ENCODE data around the gene MANEAL.

The MANEAL gene

GRCh38 chr1:37828410-37829074, 34.9 kb downstream of the MANEAL start:
- DNase-seq: no peak

GRCh38 chr1:37831109-37831508, 37.5 kb downstream of the MANEAL start:
- DNase-seq: no peak

GRCh38 chr1:37831809-37832208, 38.2 kb downstream of the MANEAL start:
- DNase-seq: no peak

- DNase-seq: no peak
Observed at GRCh38 chr1:37836788-37837187, 43.1 kb downstream of the MANEAL start.

GRCh38 chr1:37839676-37840075, 46.0 kb downstream of the MANEAL start:
- DNase-seq: no peak

- no peak for DNase-seq
Observed at GRCh38 chr1:37840711-37841110, 47.1 kb downstream of the MANEAL start.

- no peak for DNase-seq
Observed at GRCh38 chr1:37841652-37842051, 48.0 kb downstream of the MANEAL start.

- DNase-seq: no peak
Observed at GRCh38 chr1:37844536-37844935, 50.9 kb downstream of the MANEAL start.

- no peak for DNase-seq
Observed at GRCh38 chr1:37845049-37845646, 51.5 kb downstream of the MANEAL start.

GRCh38 chr1:37845786-37846185, 52.1 kb downstream of the MANEAL start:
- no peak for DNase-seq

- DNase-seq: no peak
Observed at GRCh38 chr1:37846647-37847339, 53.1 kb downstream of the MANEAL start.

GRCh38 chr1:37849480-37849879, 55.8 kb downstream of the MANEAL start:
- no peak for DNase-seq

GRCh38 chr1:37850352-37850955, 56.8 kb downstream of the MANEAL start:
- DNase-seq: no peak

Data from activated CD4-positive, alpha-beta T cell treated with anti-CD3 and anti-CD28 coated beads, Interleukin-2, Interleukin-6, amounts not matched to agents 100 ng/mL and 50 ng/mL, durations not matched to agents 16 hours and 8 hours (primary cell).